H1 (cell line): ENCODE data around the gene DLL4. TPM values are rescaled to one million over a fixed set of nuclear protein-coding genes. Genes with fewer than 3 reads are reported as not detected.

Experiments
- CTCF ChIA-PET: fragments of 300-600 bp; sonication (Branson Sonifier 250); formaldehyde crosslinking; loops from one replicate; lab custom pipeline; 2021; ENCODE audit not compliant: partially characterized antibody; lab: Charles Lee
- POLR2A ChIA-PET: fragments of 300-600 bp; sonication (Branson Sonifier 250); formaldehyde crosslinking; loops from one replicate; lab custom pipeline; 2021; ENCODE audit warnings: inconsistent platforms; ENCODE audit not compliant: partially characterized antibody; lab: Charles Lee
- DNase-seq, 2 experiments: peaks; one replicate each; pipeline versions ENCODE4 v3.0.0 to v3.0.0-alpha.2; 2010 to 2022; ENCODE audit warnings: low spot score in 2 of 2, low read depth in 1 of 2, mixed read lengths in 1 of 2
- FAIRE-seq: peaks from 2 replicates; lab custom pipeline; 2011; peaks lifted over from hg19 to GRCh38; lab: Jason Lieb, UNC
- H2AFZ ChIP-seq: 2 replicates; pipeline ENCODE4 v1.8.1; 2012; ENCODE audit warnings: low read length, inconsistent platforms
- H2AK5ac ChIP-seq: 2 replicates; pipeline ENCODE4 v1.6.1; 2013; ENCODE audit warnings: low read depth, low read length
- H2BK120ac ChIP-seq: replicated peaks from 2 replicates; pipeline ENCODE3; 2013; ENCODE audit warnings: low read depth, low read length, inconsistent platforms
- H2BK12ac ChIP-seq: 2 replicates; pipeline ENCODE4 v1.6.1; 2013; ENCODE audit warnings: low read depth, low read length
- H2BK15ac ChIP-seq: 2 replicates; pipeline ENCODE4 v1.6.1; 2013; ENCODE audit warnings: low read length
- H2BK20ac ChIP-seq: 2 replicates; pipeline ENCODE4 v1.6.1; 2013; ENCODE audit warnings: low read length
- H2BK5ac ChIP-seq: 2 replicates; pipeline ENCODE4 v1.6.1; 2013; ENCODE audit warnings: low read depth, low read length
- H3K14ac ChIP-seq: 2 replicates; pipeline ENCODE4 v1.6.1; 2013; ENCODE audit warnings: inconsistent platforms; ENCODE audit not compliant: insufficient read length
- H3K18ac ChIP-seq: 2 replicates; pipeline ENCODE4 v1.6.1; 2013; ENCODE audit warnings: low read length; ENCODE audit errors: extremely low read depth
- H3K23ac ChIP-seq: 2 replicates; pipeline ENCODE4 v1.6.1; 2013; ENCODE audit warnings: inconsistent platforms; ENCODE audit not compliant: insufficient read length
- H3K23me2 ChIP-seq: 2 replicates; pipeline ENCODE4 v1.6.1; 2013; ENCODE audit warnings: low read depth, low read length
- H3K27ac ChIP-seq: 2 replicates; pipeline ENCODE4 v1.6.1; 2011; ENCODE audit warnings: low read depth, low read length, inconsistent platforms
- H3K27me3 ChIP-seq, 4 experiments: replicated peaks in 1 of 4; 1 replicate in 1 of 4; 2 replicates in 3 of 4; pipeline versions ENCODE4 v1.6.1 to v1.8.1; 2011 to 2013; ENCODE audit warnings: low read length in 3 of 4, mild to moderate bottlenecking in 3 of 4, inconsistent platforms in 2 of 4, mixed read lengths in 2 of 4, moderate library complexity in 1 of 4; ENCODE audit not compliant: control insufficient read depth in 3 of 4, insufficient read depth in 3 of 4; ENCODE audit errors: extremely low read depth in 1 of 4
- H3K36me3 ChIP-seq, 4 experiments: 2 replicates each; pipeline versions ENCODE4 v1.6.1 to v1.8.1; 2011 to 2013; ENCODE audit warnings: mild to moderate bottlenecking in 4 of 4, low read length in 3 of 4, moderate library complexity in 2 of 4, control low read depth in 1 of 4, inconsistent platforms in 1 of 4; ENCODE audit not compliant: insufficient read depth in 4 of 4, control insufficient read depth in 2 of 4
- H3K4ac ChIP-seq: replicated peaks from 2 replicates; pipeline ENCODE3; 2013; ENCODE audit warnings: low read length, low read depth, mixed read lengths, inconsistent platforms; ENCODE audit not compliant: insufficient read length
- H3K4me1 ChIP-seq, 4 experiments: replicated peaks in 1 of 4; 1 replicate in 1 of 4; 2 replicates in 3 of 4; pipeline versions ENCODE4 v1.6.1 to v1.8.1; 2011 to 2013; ENCODE audit warnings: low read length in 3 of 4, inconsistent platforms in 2 of 4, mixed read lengths in 1 of 4; ENCODE audit not compliant: insufficient read depth in 4 of 4, control insufficient read depth in 3 of 4
- H3K4me2 ChIP-seq, 2 experiments: 2 replicates each; pipeline versions ENCODE4 v1.6.1 to v1.8.1; 2011 to 2013; ENCODE audit warnings: low read depth in 2 of 2, low read length in 2 of 2, control low read depth in 1 of 2, inconsistent platforms in 1 of 2, mild to moderate bottlenecking in 1 of 2; ENCODE audit not compliant: insufficient read depth in 1 of 2
- H3K4me3 ChIP-seq, 4 experiments: fragments of 200-600, 300-600 bp in 1 of 4; sonication (generic), shearing (Covaris generic), sonication (Bioruptor Twin) in 1 of 4; 2 replicates each; pipeline versions ENCODE4 v1.5.1 to v1.8.1; 2011 to 2016; ENCODE audit warnings: low read length in 4 of 4, low read depth in 3 of 4, control low read depth in 2 of 4, inconsistent platforms in 2 of 4, mild to moderate bottlenecking in 2 of 4, mixed read lengths in 1 of 4, moderate library complexity in 1 of 4; ENCODE audit not compliant: insufficient read depth in 2 of 4; ENCODE audit errors: extremely low read depth in 1 of 4
- H3K56ac ChIP-seq: replicated peaks from 2 replicates; pipeline ENCODE3; 2013; ENCODE audit warnings: low read depth, mild to moderate bottlenecking, mixed read lengths, low read length, inconsistent platforms; ENCODE audit not compliant: insufficient read length
- H3K79me1 ChIP-seq: 2 replicates; pipeline ENCODE4 v1.6.1; 2013; ENCODE audit warnings: low read depth, low read length, control low read depth
- H3K79me2 ChIP-seq, 2 experiments: 2 replicates each; pipeline versions ENCODE4 v1.6.1 to v1.8.1; 2012 to 2013; ENCODE audit warnings: low read length in 2 of 2, mild to moderate bottlenecking in 2 of 2, inconsistent platforms in 1 of 2; ENCODE audit not compliant: insufficient read depth in 2 of 2, control insufficient read depth in 1 of 2
- H3K9ac ChIP-seq, 4 experiments: replicated peaks in 1 of 4; 1 replicate in 1 of 4; 2 replicates in 3 of 4; pipeline versions ENCODE4 v1.6.1 to v1.8.1; 2011 to 2013; ENCODE audit warnings: low read depth in 3 of 4, low read length in 3 of 4, control low read depth in 2 of 4, mild to moderate bottlenecking in 2 of 4, moderate library complexity in 2 of 4, inconsistent platforms in 1 of 4; ENCODE audit errors: extremely low read depth in 1 of 4
- H3K9me3 ChIP-seq, 2 experiments: 2 replicates each; pipeline versions ENCODE4 v1.6.1 to v1.8.1; 2012 to 2013; ENCODE audit warnings: mild to moderate bottlenecking in 2 of 2, moderate library complexity in 2 of 2, control low read depth in 1 of 2, inconsistent platforms in 1 of 2, low read depth in 1 of 2, low read length in 1 of 2, mixed read lengths in 1 of 2; ENCODE audit not compliant: insufficient read depth in 2 of 2
- H4K20me1 ChIP-seq, 2 experiments: replicated peaks in 1 of 2; 2 replicates each; pipeline versions ENCODE3 to v1.8.1; 2011 to 2013; ENCODE audit warnings: inconsistent platforms in 2 of 2, low read length in 2 of 2, mild to moderate bottlenecking in 1 of 2; ENCODE audit not compliant: insufficient read depth in 2 of 2, control insufficient read depth in 1 of 2
- H4K5ac ChIP-seq: 2 replicates; pipeline ENCODE4 v1.6.1; 2013; ENCODE audit warnings: low read length, low read depth, mixed read lengths, inconsistent platforms; ENCODE audit not compliant: insufficient read length
- H4K8ac ChIP-seq: 2 replicates; pipeline ENCODE4 v1.8.0; 2013; ENCODE audit warnings: mild to moderate bottlenecking, moderate library complexity, low read length, inconsistent platforms; ENCODE audit not compliant: insufficient read depth; ENCODE audit errors: extremely low read depth
- H4K91ac ChIP-seq: replicated peaks from 2 replicates; pipeline ENCODE3; 2013; ENCODE audit warnings: low read length, mixed read lengths, inconsistent platforms; ENCODE audit not compliant: insufficient read length
- BCL11A ChIP-seq, 2 experiments: IDR thresholded peaks; one replicate each; pipeline ENCODE4 v1.6.1; 2011; ENCODE audit warnings: low read depth in 2 of 2, low read length in 2 of 2, mild to moderate bottlenecking in 2 of 2
- E2F6 ChIP-seq: IDR thresholded peaks from 2 replicates; pipeline ENCODE4 v1.6.1; 2012; ENCODE audit warnings: inconsistent platforms
- EZH2 ChIP-seq: fragments of 200-600 bp; sonication (generic); IDR thresholded peaks from 2 replicates; pipeline ENCODE4 v1.7.1; 2012; ENCODE audit warnings: low read depth, mild to moderate bottlenecking, moderate library complexity, low read length, inconsistent platforms; ENCODE audit not compliant: severe bottlenecking
- GABPA ChIP-seq: IDR thresholded peaks from 2 replicates; pipeline ENCODE4 v1.6.1; 2011; ENCODE audit warnings: mild to moderate bottlenecking, low read length, moderate library complexity, borderline replicate concordance; ENCODE audit not compliant: insufficient read depth
- GTF2F1 ChIP-seq: IDR thresholded peaks from 2 replicates; pipeline ENCODE4 v1.6.1; 2012; ENCODE audit warnings: low read depth, low read length, improper control_type of control experiment, borderline replicate concordance
- JUN ChIP-seq: IDR thresholded peaks from 2 replicates; pipeline ENCODE4 v1.6.1; 2011; ENCODE audit warnings: low read depth, mild to moderate bottlenecking, improper control_type of control experiment, low read length
- KDM5A ChIP-seq: fragments of 200-600 bp; IDR thresholded peaks from 2 replicates; pipeline ENCODE4 v1.7.1; 2012; ENCODE audit warnings: mild to moderate bottlenecking, low read length, inconsistent platforms, mixed read lengths
- MAX ChIP-seq: IDR thresholded peaks from 2 replicates; pipeline ENCODE4 v1.6.1; 2012; ENCODE audit warnings: inconsistent platforms
- NRF1 ChIP-seq: IDR thresholded peaks from 2 replicates; pipeline ENCODE4 v1.6.1; 2011; ENCODE audit warnings: mild to moderate bottlenecking, low read depth, low read length, improper control_type of control experiment
- SP4 ChIP-seq: IDR thresholded peaks from 2 replicates; pipeline ENCODE4 v1.6.1; 2012; ENCODE audit warnings: low read length, inconsistent platforms
- TAF7 ChIP-seq: optimal IDR thresholded peaks from 2 replicates; pipeline ENCODE3; 2011; ENCODE audit warnings: low read depth, mild to moderate bottlenecking, inconsistent platforms, low read length, moderate library complexity, borderline replicate concordance
- YY1 ChIP-seq: IDR thresholded peaks from 2 replicates; pipeline ENCODE4 v1.6.1; 2011; ENCODE audit warnings: low read depth, mild to moderate bottlenecking, low read length
- WGBS, 2 experiments: shearing (Covaris generic) in 1 of 2; methylation state at CpG; one replicate each; pipeline versions ENCODE4 v1.1.6 to v1.1.7; 2013 to 2015; ENCODE audit warnings: low lambda C conversion rate in 2 of 2, mixed read lengths in 2 of 2, inconsistent platforms in 1 of 2, low coverage in 1 of 2, missing lambda C conversion rate in 1 of 2; ENCODE audit not compliant: insufficient replicate concordance in 2 of 2, insufficient coverage in 1 of 2, insufficient read length in 1 of 2; ENCODE audit errors: extremely low coverage in 1 of 2, missing lambda C conversion rate in 1 of 2; 5-methylcytosine and 5-hydroxymethylcytosine counted together
- polyA plus RNA-seq, 7 experiments: library from polyadenylated mRNA; depleted of rRNA in 3 of 7; stranded (reverse) in 5 of 7; unstranded in 2 of 7; fragments of >200 nt in 5 of 7; fragments of 200-250 nt in 2 of 7; gene quantifications; 1 replicate in 5 of 7; 2 replicates in 1 of 7; 4 replicates in 1 of 7; pipeline versions ENCODE4 v1.2.1 to v1.2.3, GENCODE V29; 2011 to 2013; ENCODE audit warnings: missing spikeins in 2 of 7, mixed read lengths in 2 of 7
- total RNA-seq: library from RNA; stranded (reverse); fragmentation: NEBNext Ultra II Directional; extraction: Animal tissue kit (Norgen Biotek cat#: 25700); gene quantifications from 2 replicates; pipeline ENCODE4 v1.2.1, GENCODE V29; 2021

Gene DLL4
- total and polyA plus RNA-seq, 2 of the 8 experiments (the other 6 are each of a cell fraction or from before 2014, with no cell fraction given) = 0.23 to 0.60 TPM

- Histone ChIP-seq H3K79me2 (no peaks in the 10 kb centered on the region), H2BK20ac (no peak overlapping the region), H3K18ac (no peak overlapping the region), H4K5ac (no peak overlapping the region), H2BK15ac (no peak overlapping the region), H2AFZ (no peak overlapping the region), H3K9me3 (no peaks in the 10 kb centered on the region), H3K79me1 (no peaks in the 10 kb centered on the region), H3K14ac (no peak overlapping the region), H2BK120ac (no peak overlapping the region), H3K23ac (no peak overlapping the region), H3K4me2 (no peak overlapping the region), H3K23me2 (no peaks in the 10 kb centered on the region), H2BK5ac (no peak overlapping the region), H2AK5ac (no peak overlapping the region), H3K36me3 (no peaks in the 10 kb centered on the region), H4K91ac (no peak overlapping the region), H4K20me1 (no peaks in the 10 kb centered on the region), H3K27ac (no peak overlapping the region), H2BK12ac (no peak overlapping the region), H4K8ac (0 out of 2 replicates have a peak overlapping the region, but pooled peaks have one; percentile 15), H3K56ac (no peak overlapping the region), H3K27me3 (no peaks in the 10 kb centered on the region), H3K9ac (no peak overlapping the region), H3K4ac (no peak overlapping the region), H3K4me3 (no peak overlapping the region), H3K4me1 (peaks cover 0 to 7% (median 2%) of the 10 kb centered on the region in 4 experiments; a peak in 5 of 7 replicates)
- WGBS, 2 experiments = 86% methylated on average over 13 of the region's 13 CpGs; no CpG with 5 or more reads in 1 of the 2 experiments
- POLR2A ChIA-PET = interaction anchor here (1.0 to 28.7 kb wide), 4 partner anchors 18 to 70 kb away, joined by 3 to 1505 read pairs (median 106); partner anchors contain the start of genes CHAC1, DLL4 and VPS18
- CTCF ChIA-PET = interaction anchor here (0.6 to 5.7 kb wide), 16 partner anchors 10 to 60 kb away, joined by 3 to 56 read pairs (median 10); partner anchors contain the start of gene CHAC1
- DNase-seq = no peak
- FAIRE-seq = no peak
- TF ChIP-seq JUN = no peak
- TF ChIP-seq EZH2 = no peak
- no peak for TF ChIP-seq GABPA
- no peak for TF ChIP-seq NRF1
- TF ChIP-seq GTF2F1 = no peak
- no peak for TF ChIP-seq E2F6
- TF ChIP-seq YY1 = no peak
- no peak for TF ChIP-seq KDM5A
- TF ChIP-seq TAF7 = no peak
- TF ChIP-seq BCL11A (IDR thresholded peaks at IDR 0.05; ENCODE audit: low read depth in 2 of 2, low read length in 2 of 2) = no peak
- TF ChIP-seq SP4 = no peak
- TF ChIP-seq MAX = no peak
- TF ChIP-seq, all 59 proteins: peak for 0
Measured at GRCh38 chr15:40964634-40965033, 35.5 kb downstream of the DLL4 start.
